ENCODE data around the gene USP31. TPM values are rescaled to one million over a fixed set of nuclear protein-coding genes. Genes with fewer than 3 reads are reported as not detected.

USP31 gene
- total and polyA plus RNA-seq, 11 donors, result 9.2 to 49.9 (median 23.8) TPM

GRCh38 chr16:23194497-23195221, 45.4 kb upstream of the USP31 start:
- intact Hi-C loops (cut with DNase I), result no loop called here
- DNase-seq, result no peak
- Histone ChIP-seq H3K36me3 (no peaks in the 10 kb centered on the region), H3K4me1 (peaks cover 0 to 19% (median 14%) of the 10 kb centered on the region in 12 donors), H3K4me3 (no peak overlapping the region), H3K27ac (peak overlapping the region in 4 of 12 donors; percentile 20 to 43 (median 32)), H3K27me3 (no peaks in the 10 kb centered on the region), H3K9me3 (no peaks in the 10 kb centered on the region)
- TF ChIP-seq POLR2A (IDR thresholded peaks at IDR 0.05) (no peak), CTCF (IDR thresholded peaks at IDR 0.05) (no peak)
- ATAC-seq, result peak in 2 of 4 donors; percentile 59 to 65
- WGBS, 4 donors, result 41 to 69% (median 47%) methylated on average over 9 of the region's 9 CpGs

GRCh38 chr16:23188911-23189310, 39.7 kb upstream of the USP31 start:
- no peak for ATAC-seq
- no peak for DNase-seq
- Histone ChIP-seq H3K27ac (no peak overlapping the region), H3K27me3 (peaks cover 0 to 21% (median 3%) of the 10 kb centered on the region in 9 donors), H3K9me3 (no peaks in the 10 kb centered on the region), H3K36me3 (no peaks in the 10 kb centered on the region), H3K4me1 (peaks cover 0 to 11% (median 0%) of the 10 kb centered on the region in 12 donors), H3K4me3 (no peak overlapping the region)
- TF ChIP-seq CTCF (IDR thresholded peaks at IDR 0.05) (no peak), POLR2A (IDR thresholded peaks at IDR 0.05) (no peak)
- WGBS, 4 donors, result 79 to 89% (median 82%) methylated on average over 2 of the region's 2 CpGs
- intact Hi-C loops (cut with DNase I), result loop anchor here in 4 of 10 donors (10.0 kb wide), 4 partner anchors 56 to 294 kb away; no protein-coding TSS in a partner anchor

- Histone ChIP-seq H3K36me3 (no peaks in the 10 kb centered on the region), H3K4me1 (peaks cover 0 to 22% (median 9%) of the 10 kb centered on the region in 12 donors), H3K9me3 (no peaks in the 10 kb centered on the region), H3K27me3 (peaks cover 10 to 37% (median 17%) of the 10 kb centered on the region in 9 donors), H3K4me3 (no peak overlapping the region), H3K27ac (no peak overlapping the region)
- ATAC-seq (no peak), DNase-seq (no peak)
- TF ChIP-seq POLR2A (IDR thresholded peaks at IDR 0.05) (no peak), CTCF (IDR thresholded peaks at IDR 0.05) (no peak)
- 36 to 75% (median 64%) methylated on average over 3 of the region's 3 CpGs for WGBS, 4 donors
- intact Hi-C loops (cut with DNase I), result loop anchor here in 4 of 10 donors (10.0 kb wide), 4 partner anchors 57 to 293 kb away; no protein-coding TSS in a partner anchor
Observed at GRCh38 chr16:23187341-23187740, 38.1 kb upstream of the USP31 start.

GRCh38 chr16:23186171-23186570, 36.9 kb upstream of the USP31 start:
- Histone ChIP-seq H3K27ac (no peak overlapping the region), H3K27me3 (peaks cover 10 to 45% (median 22%) of the 10 kb centered on the region in 9 donors), H3K4me3 (no peak overlapping the region), H3K36me3 (no peaks in the 10 kb centered on the region), H3K9me3 (no peaks in the 10 kb centered on the region), H3K4me1 (peaks cover 0 to 28% (median 12%) of the 10 kb centered on the region in 12 donors)
- WGBS, 4 donors, result 68 to 82% (median 74%) methylated on average over 24 of the region's 24 CpGs
- intact Hi-C loops (cut with DNase I), result loop anchor here in 4 of 10 donors (10.0 kb wide), 4 partner anchors 59 to 291 kb away; no protein-coding TSS in a partner anchor
- ATAC-seq, result no peak
- DNase-seq, result no peak
- TF ChIP-seq POLR2A (IDR thresholded peaks at IDR 0.05), result no peak
- no peak for TF ChIP-seq CTCF (IDR thresholded peaks at IDR 0.05)
